OCI-LY7 (cell line): ENCODE measurements around the gene NEDD8. TPM values are rescaled to one million over a fixed set of nuclear protein-coding genes. Genes with fewer than 3 reads are reported as not detected.

Source experiments
- Bru-seq: library from RNA; stranded (reverse); fragments of 400-500 nt; gene quantifications from one replicate; lab custom pipeline; 2021; lab: Mats Ljungman, UMichigan
- BruChase-seq, 2 experiments: library from RNA; stranded (reverse); fragments of 400-500 nt; gene quantifications; one replicate each; lab custom pipeline; 2021; lab: Mats Ljungman, UMichigan
- BruUV-seq: library from RNA; stranded (reverse); fragments of 400-500 nt; replicated peaks from 2 replicates; lab custom pipeline; 2021; lab: Mats Ljungman, UMichigan
- CTCF ChIA-PET: fragments of 300-600 bp; sonication (Branson Sonifier 250); formaldehyde crosslinking; loops from one replicate; lab custom pipeline; 2022; ENCODE audit warnings: antibody characterized with exemption; ENCODE audit not compliant: unreplicated experiment; lab: Charles Lee
- POLR2A ChIA-PET: fragments of 300-600 bp; sonication (Branson Sonifier 250); formaldehyde crosslinking; loops from one replicate; lab custom pipeline; 2022; ENCODE audit warnings: antibody characterized with exemption; lab: Charles Lee
- DNase-seq: peaks from one replicate; pipeline ENCODE4 v3.0.0-alpha.2; 2015; ENCODE audit warnings: low spot score
- H2AFZ ChIP-seq: fragments of 200-600 bp; sonication (generic), shearing (Covaris generic); 2 replicates; pipeline ENCODE4 v1.6.1; 2014; ENCODE audit warnings: mild to moderate bottlenecking, antibody characterized with exemption, low read length, moderate library complexity
- H3K27ac ChIP-seq: fragments of 200-600 bp; sonication (generic); 2 replicates; pipeline ENCODE4 v1.5.1; 2014; ENCODE audit warnings: mixed run types, low read depth, mild to moderate bottlenecking, moderate library complexity, low read length, inconsistent platforms; ENCODE audit not compliant: poor library complexity, severe bottlenecking
- H3K36me3 ChIP-seq: fragments of 200-600 bp; sonication (generic); 2 replicates; pipeline ENCODE4 v1.6.1; 2014; ENCODE audit warnings: mild to moderate bottlenecking, antibody characterized with exemption, low read length, moderate library complexity, mixed read lengths; ENCODE audit not compliant: insufficient read depth
- H3K4me1 ChIP-seq: fragments of 200-600 bp; sonication (generic); 2 replicates; pipeline ENCODE4 v1.5.1; 2014; ENCODE audit warnings: mild to moderate bottlenecking, low read length; ENCODE audit not compliant: insufficient read depth, poor library complexity, severe bottlenecking
- H3K4me2 ChIP-seq: fragments of 200-600 bp; sonication (generic); 2 replicates; pipeline ENCODE4 v1.6.1; 2014; ENCODE audit warnings: mild to moderate bottlenecking, low read length
- H3K4me3 ChIP-seq: fragments of 200-600 bp; sonication (generic); 2 replicates; pipeline ENCODE4 v1.5.1; 2014; ENCODE audit warnings: mild to moderate bottlenecking, low read depth, low read length; ENCODE audit not compliant: poor library complexity, severe bottlenecking
- H3K79me2 ChIP-seq: fragments of 200-600 bp; sonication (generic); 2 replicates; pipeline ENCODE4 v1.6.1; 2016; ENCODE audit warnings: low read depth, mild to moderate bottlenecking, low read length, moderate library complexity, mixed read lengths; ENCODE audit not compliant: insufficient read depth
- H3K9me2 ChIP-seq: fragments of 200-600 bp; sonication (generic); 2 replicates; pipeline ENCODE4 v1.6.1; 2016; ENCODE audit warnings: mild to moderate bottlenecking, low read length, mixed read lengths; ENCODE audit not compliant: insufficient read depth
- H3K9me3 ChIP-seq: fragments of 200-600 bp; sonication (generic); 2 replicates; pipeline ENCODE4 v1.6.1; 2014; ENCODE audit warnings: mild to moderate bottlenecking, mixed run types, low read length, mixed read lengths
- H4K20me1 ChIP-seq: fragments of 200-600 bp; sonication (generic); 2 replicates; pipeline ENCODE4 v1.6.1; 2014; ENCODE audit warnings: mild to moderate bottlenecking, antibody characterized with exemption, low read length, moderate library complexity, mixed read lengths; ENCODE audit not compliant: insufficient read depth
- CTCF ChIP-seq: fragments of 200-600 bp; sonication (generic); conservative IDR thresholded peaks from 2 replicates; pipeline ENCODE4 v1.5.1; 2014; ENCODE audit warnings: mild to moderate bottlenecking, antibody characterized with exemption, low read length, moderate library complexity, mixed read lengths
- EZH2phosphoT487 ChIP-seq: fragments of 200-600 bp; sonication (generic); IDR thresholded peaks from 2 replicates; pipeline ENCODE4 v1.6.1; 2018; ENCODE audit warnings: low read depth, borderline replicate concordance, mild to moderate bottlenecking, mixed run types, antibody characterized with exemption, low read length, moderate library complexity, mixed read lengths
- intact Hi-C: fragments of 100-400 bp; cut with micrococcal nuclease; formaldehyde crosslinking; loops from one replicate; pipeline ENCODE4 v1.10.0; 2022; ENCODE audit not compliant: unreplicated experiment
- long read RNA-seq: library from polyadenylated mRNA; stranded (forward); transcript quantifications from one replicate; pipeline ENCODE4 v2.0.0, GENCODE V29; 2022
- total RNA-seq, 2 experiments: library from RNA; depleted of rRNA in 1 of 2; stranded (reverse); fragments of >200 nt in 1 of 2; shearing (Covaris generic) in 1 of 2; gene quantifications; 2 replicates each; pipeline ENCODE4 v1.2.3, GENCODE V29; 2014 to 2022

NEDD8 gene
- total RNA-seq (2014; rRNA removed; shearing (Covaris generic)) = 167 and 285 TPM in 2 replicates
- total RNA-seq (2022) = 174 and 182 TPM in 2 replicates
- percentile 97 among the genes with signal in this experiment for Bru-seq, nascent RNA
- BruChase-seq, experiment 1, labeled RNA remaining after a 6-hour chase = percentile 99 among the genes with signal in this experiment
- BruChase-seq, experiment 2, labeled RNA remaining after a 2-hour chase = percentile 97 among the genes with signal in this experiment
- long read RNA-seq, transcript NEDD8-202 (4 exons, 626 nt) = minor isoform, 6 of 116 reads
- long read RNA-seq, transcript NEDD8-201 (4 exons, 708 nt) = major isoform, 100 of 116 reads
- long read RNA-seq, partial matches to known transcripts = 1 of 116 reads
- long read RNA-seq, other reads (novel, unspliced or antisense) = 1 of 116 reads

- ChIA-PET CTCF (interaction anchor here (0.7 kb wide), 1 partner anchor 61 kb away, joined by 3 read pairs; no protein-coding TSS in a partner anchor), POLR2A (interaction anchor here (0.5 to 1.5 kb wide), 3 partner anchors 10 to 117 kb away, joined by 4 to 8 read pairs (median 4); partner anchors contain the start of gene TINF2)
- no TSS peak for BruUV-seq
- H3K9me3 ChIP-seq = no peaks in the 10 kb centered on the region
- peak; percentile 92 for DNase-seq
- no peaks in the 10 kb centered on the region for H4K20me1 ChIP-seq
- TF ChIP-seq CTCF (no peak), EZH2phosphoT487 (no peak)
- no peaks in the 10 kb centered on the region for H3K9me2 ChIP-seq
- H3K79me2 ChIP-seq = peaks cover 48% of the 10 kb centered on the region
- peak within 1 kb of the TSS; percentile 74 for H3K27ac ChIP-seq
- H3K4me3 ChIP-seq = peak within 1 kb of the TSS; percentile 84
- H3K4me2 ChIP-seq = peak within 1 kb of the TSS; percentile 87
- peaks cover 30% of the 10 kb centered on the region for H3K4me1 ChIP-seq
- H3K36me3 ChIP-seq = peaks cover 50% of the 10 kb centered on the region
- intact Hi-C loops = loop anchor here (1.0 kb wide), 1 partner anchor 19 kb away; the partner anchor contains the start of gene CHMP4A
- peak within 1 kb of the TSS; percentile 94 for H2AFZ ChIP-seq
These were observed at the start of gene NEDD8 for GRCh38 chr14:24232121-24232644. NEDD8 (minus strand) TSS chr14:24232367; CDS start chr14:24232267, 100 bp downstream.

GRCh38 chr14:24281636-24282035, 49.5 kb upstream of the NEDD8 start:
- Histone ChIP-seq H3K79me2 (no peaks in the 10 kb centered on the region), H3K9me2 (no peaks in the 10 kb centered on the region), H3K4me3 (no peak overlapping the region), H2AFZ (no peak overlapping the region), H3K27ac (no peak overlapping the region), H3K36me3 (no peaks in the 10 kb centered on the region), H3K9me3 (no peaks in the 10 kb centered on the region), H4K20me1 (no peaks in the 10 kb centered on the region), H3K4me1 (peaks cover 7% of the 10 kb centered on the region), H3K4me2 (no peak overlapping the region)
- CTCF ChIA-PET = no interaction called here
- no peak for DNase-seq
- POLR2A ChIA-PET = no interaction called here
- intact Hi-C loops = no loop called here
- TF ChIP-seq EZH2phosphoT487 (no peak), CTCF (no peak)
- BruUV-seq = no TSS peak
